HG03280 (cell line): ENCODE results near the gene BCR.

Source experiments
- ATAC-seq: cut with Tn5 transposase; IDR thresholded peaks from one replicate; pipeline ENCODE4 v1.9.1; 2021; ENCODE audit warnings: mild to moderate bottlenecking, moderate library complexity; ENCODE audit not compliant: unreplicated experiment

BCR gene

GRCh38 chr22:23193882-23194281 lies 13.6 kb downstream of the BCR start:
- ATAC-seq = no peak

DNA sequence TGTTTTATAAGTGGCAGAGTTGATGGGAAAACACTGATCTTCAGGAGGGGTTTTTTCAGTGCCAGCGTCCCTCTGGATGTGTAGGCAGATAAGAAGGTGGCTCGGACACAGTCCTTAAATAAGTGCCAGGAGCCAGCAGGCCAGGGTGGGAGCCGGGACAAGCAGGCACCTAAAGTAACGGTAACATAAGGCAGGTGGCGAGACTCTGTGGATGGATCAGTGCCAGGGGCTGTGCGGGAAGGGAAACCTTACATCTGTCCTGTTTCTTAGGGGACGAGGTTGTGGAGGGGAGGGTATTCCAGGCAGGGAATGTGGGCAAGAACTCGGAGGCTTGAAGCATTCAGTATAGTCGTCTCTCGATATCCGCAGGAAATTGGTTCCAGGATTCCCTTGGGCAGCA lies 15.9 kb downstream of the BCR start:
- no peak for ATAC-seq

DNA sequence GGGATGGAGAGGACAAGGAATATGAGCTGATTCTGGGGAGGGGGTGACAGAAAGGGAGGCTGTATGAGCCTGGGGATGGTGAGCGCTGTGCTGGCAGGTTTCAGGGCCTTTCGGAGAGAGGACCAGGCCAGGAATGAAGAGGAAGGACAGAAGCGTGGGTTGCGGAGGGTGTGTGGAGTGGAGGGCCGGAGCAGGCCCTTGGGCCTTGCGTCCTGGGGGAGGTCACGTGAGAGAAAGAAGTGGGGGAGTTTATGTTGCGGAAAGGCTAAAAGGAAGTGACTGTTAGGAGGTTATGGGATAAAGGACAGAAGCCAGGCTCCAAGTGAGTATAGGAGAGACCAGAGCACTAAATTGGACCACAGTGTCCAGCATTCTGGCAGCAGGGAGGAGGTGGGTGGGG lies 17.5 kb downstream of the BCR start:
- no peak for ATAC-seq

DNA sequence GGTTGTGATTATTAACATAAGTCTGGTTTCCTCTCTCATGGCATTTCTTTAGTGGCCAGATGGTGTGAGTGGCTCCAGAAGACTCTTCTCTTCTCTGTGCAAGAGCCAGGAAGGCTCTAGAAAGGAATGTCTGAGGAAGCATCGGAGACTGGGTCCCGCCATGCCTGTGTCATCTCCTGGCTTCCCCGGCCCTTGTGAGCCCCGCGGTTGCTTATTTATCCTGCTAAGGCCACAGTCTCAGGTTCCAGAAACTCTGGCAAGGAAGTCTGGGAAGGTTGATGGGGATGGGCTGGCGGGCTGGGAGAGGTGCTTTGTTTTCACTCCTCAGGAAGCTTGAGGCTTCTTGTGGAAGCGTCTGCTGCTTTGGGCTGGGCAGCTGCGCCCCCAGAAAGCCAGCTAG lies 18.9 kb downstream of the BCR start:
- ATAC-seq = no peak

- ATAC-seq = no peak
These were observed 20.6 kb downstream of the BCR start for GRCh38 chr22:23200898-23201297.

- no peak for ATAC-seq
These were observed 22.6 kb downstream of the BCR start for GRCh38 chr22:23202812-23203451.

DNA sequence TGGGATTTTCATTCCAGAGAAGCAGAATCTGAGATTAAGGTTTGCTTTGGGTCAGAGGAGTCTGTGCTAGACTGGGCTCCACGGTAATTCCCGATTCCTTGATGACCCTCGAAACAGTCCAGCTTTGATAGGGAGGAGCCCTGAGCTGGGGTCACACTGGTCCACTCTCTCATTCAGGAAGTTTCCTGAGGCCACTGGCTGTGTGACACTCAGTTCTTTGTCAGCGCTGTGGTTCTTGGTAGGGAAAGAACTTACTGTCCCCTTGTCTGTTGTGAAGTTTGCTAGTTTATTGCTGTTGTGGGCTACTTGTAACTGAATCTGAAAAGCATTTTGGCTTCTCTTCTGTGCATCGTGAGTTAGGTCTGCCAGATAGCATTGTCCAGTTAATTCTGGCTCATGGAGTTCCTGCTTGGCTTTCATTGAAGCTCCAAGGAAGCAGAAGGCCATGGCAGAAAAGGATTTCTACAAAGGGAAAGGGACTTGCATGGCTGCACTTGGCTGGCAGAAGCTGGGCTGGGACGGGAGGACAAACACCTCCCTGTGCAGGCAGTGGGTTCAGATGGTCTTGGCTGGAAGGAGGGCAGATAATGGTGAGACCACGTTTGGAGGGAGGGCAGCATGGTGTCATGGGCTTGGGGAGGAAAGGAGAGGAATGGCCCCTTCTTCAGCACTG lies 23.3 kb downstream of the BCR start:
- no peak for ATAC-seq

- no peak for ATAC-seq
These were observed 23.8 kb downstream of the BCR start for GRCh38 chr22:23204125-23204488.

GRCh38 chr22:23204541-23205157 lies 24.3 kb downstream of the BCR start:
- no peak for ATAC-seq

GRCh38 chr22:23205339-23206049 lies 25.2 kb downstream of the BCR start:
- no peak for ATAC-seq

DNA sequence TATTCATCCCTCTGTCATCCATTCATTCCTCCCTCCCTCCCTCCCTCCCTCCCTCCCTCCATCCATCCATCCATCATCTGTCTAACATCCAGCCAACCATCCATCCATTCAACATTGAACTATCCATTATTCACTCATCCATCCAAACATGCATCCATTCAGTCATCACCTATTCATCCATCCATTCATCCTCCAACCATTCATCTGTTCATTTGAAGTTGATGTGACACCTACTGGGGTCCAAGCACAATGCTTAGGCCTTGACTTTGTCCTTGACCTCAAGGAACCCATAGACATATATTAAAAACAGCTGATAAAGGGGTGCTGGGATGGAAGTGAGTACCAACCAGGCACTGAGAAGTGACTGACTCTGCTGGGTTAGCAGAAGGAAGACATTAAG lies 26.6 kb downstream of the BCR start:
- ATAC-seq = no peak

DNA sequence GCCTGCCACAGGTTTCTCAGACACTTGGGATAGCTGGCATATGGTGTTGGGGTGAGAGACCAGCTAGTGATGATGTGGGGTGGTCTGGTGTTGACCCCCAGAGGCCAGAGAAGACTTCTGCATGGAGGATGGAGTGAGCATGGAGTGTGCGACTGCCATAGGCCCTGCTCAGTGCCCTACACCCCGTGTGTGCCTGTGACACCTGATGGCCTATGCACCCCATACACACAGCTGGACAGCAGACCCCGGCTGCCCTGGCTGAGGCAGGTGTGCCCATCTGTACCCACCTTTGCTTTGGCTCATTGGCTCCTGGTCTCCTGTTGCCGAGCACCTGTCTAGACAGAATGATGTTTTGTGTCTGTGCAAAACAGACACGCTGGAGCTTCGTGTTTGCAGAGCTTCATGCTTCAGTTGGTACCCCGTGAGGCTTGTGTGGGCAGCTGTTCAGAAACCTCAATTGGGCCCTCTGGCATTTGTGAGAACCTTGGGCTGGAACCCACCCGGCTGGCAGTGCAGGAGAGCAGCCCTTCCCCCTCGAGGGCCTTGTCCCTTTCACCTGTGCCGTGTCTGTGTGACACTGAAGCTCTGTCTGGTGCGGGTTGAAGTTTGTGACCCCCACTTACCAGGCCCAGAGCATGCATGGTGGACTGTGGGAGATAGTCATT lies 27.6 kb downstream of the BCR start:
- ATAC-seq = no peak

DNA sequence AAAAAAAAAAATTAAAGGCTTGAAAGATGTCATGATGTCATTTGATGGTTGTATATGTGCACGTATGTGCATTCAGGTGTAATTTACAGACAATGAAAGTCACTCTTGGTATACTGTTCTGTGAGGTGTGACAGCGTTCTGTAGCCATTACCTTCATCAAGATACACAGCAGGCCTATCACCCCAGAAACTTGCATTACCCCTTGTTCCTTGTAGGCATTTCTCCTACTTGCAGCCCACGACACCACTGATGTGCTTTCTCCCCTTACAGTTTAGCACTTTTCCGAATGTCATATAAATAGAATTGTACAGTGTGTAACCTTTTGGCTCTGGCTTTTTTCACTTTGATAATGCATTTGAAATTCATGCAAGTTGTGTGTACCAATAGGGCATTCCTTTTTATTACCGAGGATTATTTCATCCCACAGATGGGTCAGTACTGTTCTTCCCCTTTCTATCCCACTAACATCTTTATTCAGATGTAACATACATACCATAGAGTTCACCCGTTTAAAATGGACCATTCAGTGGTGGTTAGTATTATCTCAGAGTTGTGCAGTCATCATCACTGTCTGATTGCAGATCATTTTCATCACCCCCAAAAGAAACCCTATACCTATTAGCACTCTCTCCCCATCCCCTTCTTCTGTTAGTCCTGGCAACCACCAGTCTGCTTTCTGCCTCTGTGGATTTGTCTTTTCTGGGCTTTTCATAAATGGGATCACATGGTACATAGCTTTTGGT lies 30.3 kb downstream of the BCR start:
- ATAC-seq = no peak

GRCh38 chr22:23211622-23212021 lies 31.3 kb downstream of the BCR start:
- ATAC-seq = no peak

- no peak for ATAC-seq
These were observed 32.0 kb downstream of the BCR start for GRCh38 chr22:23212061-23213021.

GRCh38 chr22:23213022-23213555 lies 32.8 kb downstream of the BCR start:
- ATAC-seq = no peak

DNA sequence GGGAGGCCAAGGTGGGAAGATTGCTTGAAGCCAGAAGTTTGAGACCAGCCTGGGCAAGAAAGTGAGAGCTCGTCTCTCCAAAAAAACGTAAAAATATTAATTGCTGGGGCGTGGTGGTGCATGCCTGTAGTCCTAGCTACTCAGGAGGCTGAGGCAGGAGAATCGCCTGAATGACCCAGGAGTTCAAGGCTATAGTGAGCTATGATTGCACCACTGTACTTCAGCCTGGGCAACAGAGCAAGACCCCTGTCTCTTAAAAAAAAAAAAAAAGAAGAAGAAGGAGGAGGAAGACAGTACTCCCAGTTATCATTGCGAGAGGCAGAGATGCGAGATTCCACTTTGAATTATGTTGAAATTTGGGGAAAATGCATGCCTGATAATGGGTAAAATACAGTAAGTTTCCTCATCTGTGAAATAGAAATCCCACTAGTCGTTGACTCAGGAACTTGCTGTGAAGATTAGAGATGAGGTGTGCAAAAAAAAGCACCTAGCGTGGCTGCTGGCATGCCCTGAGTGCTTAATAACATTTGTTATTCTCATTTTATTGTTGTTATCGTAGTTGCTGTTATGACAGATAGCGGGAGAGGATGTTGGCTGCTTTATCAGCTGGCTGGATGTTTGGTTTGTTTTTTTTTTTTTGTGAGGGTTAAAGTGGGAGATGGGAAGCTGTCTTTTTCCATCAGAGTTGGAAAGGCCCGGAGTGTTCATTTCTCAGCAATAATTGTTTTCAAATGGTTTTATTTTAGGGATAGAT lies 33.4 kb downstream of the BCR start:
- ATAC-seq = no peak

- no peak for ATAC-seq
These were observed 34.1 kb downstream of the BCR start for GRCh38 chr22:23214398-23214797.
